Hepatocyte (in vitro differentiated cells): ENCODE data around the gene SLC25A22. TPM values are rescaled to one million over a fixed set of nuclear protein-coding genes. Genes with fewer than 3 reads are reported as not detected.
A peak's percentile ranks its signal among the peaks of the same experiment; 100 is the strongest.

ENCODE experiments used
- DNase-seq: peaks from one replicate; pipeline ENCODE4 v3.0.0-alpha.2; 2016; ENCODE audit warnings: low spot score
- H2AFZ ChIP-seq: fragments of 200-600 bp; sonication (generic); 2 replicates; pipeline ENCODE4 v1.6.0; 2016; ENCODE audit warnings: antibody characterized with exemption, mild to moderate bottlenecking
- H3K27ac ChIP-seq: fragments of 200-600 bp; sonication (generic); 2 replicates; pipeline ENCODE4 v1.5.1; 2016; ENCODE audit warnings: mild to moderate bottlenecking
- H3K27me3 ChIP-seq: fragments of 200-600 bp; sonication (generic); 2 replicates; pipeline ENCODE4 v1.6.1; 2016
- H3K36me3 ChIP-seq: fragments of 200-600 bp; sonication (generic); replicated peaks from 2 replicates; pipeline ENCODE4 v1.5.1; 2016; ENCODE audit warnings: low read depth; ENCODE audit not compliant: insufficient read depth
- H3K4me1 ChIP-seq: fragments of 200-600 bp; sonication (generic); 2 replicates; pipeline ENCODE4 v1.5.1; 2016; ENCODE audit warnings: mild to moderate bottlenecking, moderate library complexity; ENCODE audit not compliant: insufficient read depth
- H3K4me2 ChIP-seq: fragments of 200-600 bp; sonication (generic); 2 replicates; pipeline ENCODE4 v1.6.0; 2016
- H3K4me3 ChIP-seq: fragments of 200-600 bp; sonication (generic); 2 replicates; pipeline ENCODE4 v1.5.1; 2016; ENCODE audit warnings: mild to moderate bottlenecking
- H3K79me2 ChIP-seq: fragments of 200-600 bp; sonication (generic); 2 replicates; pipeline ENCODE4 v1.6.0; 2017; ENCODE audit warnings: mild to moderate bottlenecking
- H3K9me2 ChIP-seq: fragments of 200-600 bp; sonication (generic); replicated peaks from 2 replicates; pipeline ENCODE4 v1.6.0; 2017; ENCODE audit warnings: mild to moderate bottlenecking; ENCODE audit not compliant: insufficient read depth
- H3K9me3 ChIP-seq: fragments of 200-600 bp; sonication (generic); 2 replicates; pipeline ENCODE4 v1.5.1; 2016; ENCODE audit warnings: low read depth, mild to moderate bottlenecking
- H4K20me1 ChIP-seq: fragments of 200-600 bp; sonication (generic); 2 replicates; pipeline ENCODE4 v1.6.0; 2016; ENCODE audit warnings: mild to moderate bottlenecking; ENCODE audit not compliant: insufficient read depth, poor library complexity, severe bottlenecking
- CTCF ChIP-seq: fragments of 200-600 bp; sonication (generic); IDR thresholded peaks from 2 replicates; pipeline ENCODE4 v1.5.1; 2016; ENCODE audit warnings: antibody characterized with exemption, mild to moderate bottlenecking; ENCODE audit not compliant: poor library complexity
- EZH2 ChIP-seq: fragments of 200-600 bp; sonication (generic); IDR thresholded peaks from 2 replicates; pipeline ENCODE4 v1.6.1; 2016; ENCODE audit warnings: antibody characterized with exemption, mild to moderate bottlenecking, borderline replicate concordance
- EZH2phosphoT487 ChIP-seq: fragments of 200-600 bp; sonication (generic); IDR thresholded peaks from one replicate; pipeline ENCODE4 v1.6.1; 2018; ENCODE audit warnings: antibody characterized with exemption, mild to moderate bottlenecking, low read depth, moderate library complexity; ENCODE audit not compliant: unreplicated experiment, severe bottlenecking
- WGBS: methylation state at CpG from one replicate; pipeline ENCODE4 v1.1.6; 2016; ENCODE audit warnings: low lambda C conversion rate; ENCODE audit errors: missing lambda C conversion rate; 5-methylcytosine and 5-hydroxymethylcytosine counted together
- polyA plus RNA-seq: library from polyadenylated mRNA; unstranded; fragments of >200 nt; fragmentation: Nextera tagmentation; extraction: Ambion mirVana; gene quantifications from 2 replicates; pipeline ENCODE4 v1.2.1, GENCODE V29; 2016
- total RNA-seq: library from RNA; depleted of rRNA; stranded (reverse); fragments of >200 nt; gene quantifications from 2 replicates; pipeline ENCODE4 v1.2.3, GENCODE V29; 2014

SLC25A22 gene
- total and polyA plus RNA-seq, 2 experiments from 2014 or later = 16.2 to 19.7 TPM

GRCh38 chr11:795634-796564 is 2.2 kb downstream of the SLC25A22 start:
- H3K4me3 ChIP-seq = peak overlapping the region; percentile 20
- H3K27ac ChIP-seq = peak overlapping the region; percentile 98
- H3K4me1 ChIP-seq = peaks cover 23% of the 10 kb centered on the region
- H3K79me2 ChIP-seq = peaks cover 6% of the 10 kb centered on the region
- no peak for TF ChIP-seq EZH2phosphoT487
- TF ChIP-seq EZH2 = no peak
- TF ChIP-seq CTCF = no peak
- 27% methylated on average over 18 of the region's 26 CpGs for WGBS
- H4K20me1 ChIP-seq = no peaks in the 10 kb centered on the region
- no peaks in the 10 kb centered on the region for H3K9me3 ChIP-seq
- H3K36me3 ChIP-seq = no peaks in the 10 kb centered on the region
- peak; percentile 83 for DNase-seq
- no peak overlapping the region for H2AFZ ChIP-seq
- H3K27me3 ChIP-seq = no peaks in the 10 kb centered on the region
- H3K9me2 ChIP-seq = no peaks in the 10 kb centered on the region
- peak overlapping the region; percentile 90 for H3K4me2 ChIP-seq

- no peak for DNase-seq
- Histone ChIP-seq H3K4me3 (no peak overlapping the region), H3K4me1 (peaks cover 23% of the 10 kb centered on the region), H3K9me3 (no peaks in the 10 kb centered on the region), H3K79me2 (peaks cover 6% of the 10 kb centered on the region), H3K36me3 (no peaks in the 10 kb centered on the region), H3K9me2 (no peaks in the 10 kb centered on the region), H2AFZ (no peak overlapping the region), H3K27me3 (no peaks in the 10 kb centered on the region), H3K27ac (peak overlapping the region; percentile 98), H3K4me2 (peak overlapping the region; percentile 90), H4K20me1 (no peaks in the 10 kb centered on the region)
- TF ChIP-seq EZH2 (no peak), EZH2phosphoT487 (no peak), CTCF (no peak)
- WGBS = 81% methylated on average over 27 of the region's 38 CpGs
These were observed 3.1 kb downstream of the SLC25A22 start for GRCh38 chr11:794766-795633.

- no peak overlapping the region for H2AFZ ChIP-seq
- 92% methylated on average over 18 of the region's 31 CpGs for WGBS
- H3K79me2 ChIP-seq = peaks cover 6% of the 10 kb centered on the region
- H4K20me1 ChIP-seq = no peaks in the 10 kb centered on the region
- no peaks in the 10 kb centered on the region for H3K36me3 ChIP-seq
- H3K9me2 ChIP-seq = no peaks in the 10 kb centered on the region
- peaks cover 23% of the 10 kb centered on the region for H3K4me1 ChIP-seq
- no peaks in the 10 kb centered on the region for H3K9me3 ChIP-seq
- DNase-seq = no peak
- H3K27me3 ChIP-seq = no peaks in the 10 kb centered on the region
- H3K27ac ChIP-seq = no peak overlapping the region
- H3K4me3 ChIP-seq = no peak overlapping the region
- no peak for TF ChIP-seq EZH2
- no peak for TF ChIP-seq CTCF
- TF ChIP-seq EZH2phosphoT487 = no peak
- H3K4me2 ChIP-seq = no peak overlapping the region
These were observed 3.9 kb downstream of the SLC25A22 start for GRCh38 chr11:794013-794765.
